ENCODE data around the gene JCHAIN. TPM values are rescaled to one million over a fixed set of nuclear protein-coding genes. Genes with fewer than 3 reads are reported as not detected.

JCHAIN gene
- total RNA-seq, 1 donor from 2014 or later, result not detected

DNA sequence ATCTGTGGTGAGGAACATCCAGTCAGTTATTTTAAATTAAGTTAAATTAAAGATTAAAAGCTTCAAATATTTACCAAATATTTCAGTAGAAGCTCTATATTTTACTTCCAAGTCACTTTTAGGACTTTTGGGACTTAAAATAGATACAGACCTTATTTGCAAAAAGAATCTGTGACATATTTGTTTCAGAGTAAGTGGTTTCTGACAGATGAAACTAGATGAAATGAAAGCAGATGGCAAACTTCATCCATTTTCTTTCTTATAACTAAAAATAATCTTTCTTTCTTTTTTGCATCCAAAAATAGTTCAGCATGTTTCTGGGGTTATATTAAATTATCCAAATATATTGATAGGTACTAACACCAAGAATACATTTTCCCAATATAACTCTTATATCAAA, 15.4 kb upstream of the JCHAIN start:
- Mint-ChIP-seq H3K4me3 (no peak overlapping the region), H3K27ac (no peak overlapping the region), H3K4me1 (no peaks in the 10 kb centered on the region), H3K27me3 (ENCODE audit: insufficient read depth, low read depth) (no peaks in the 10 kb centered on the region), H3K36me3 (no peaks in the 10 kb centered on the region), H3K9me3 (no peaks in the 10 kb centered on the region)
- no peak overlapping the region for H3K4me2 ChIP-seq
- TF ChIP-seq EZH2 (IDR thresholded peaks at IDR 0.05), result no peak
- no peak for TF ChIP-seq EZH2phosphoT487 (IDR thresholded peaks at IDR 0.05)
- no peak for TF ChIP-seq CTCF (IDR thresholded peaks at IDR 0.05)
- no peak overlapping the region for H2AFZ ChIP-seq (replicated peaks)
- H3K4me3 ChIP-seq, result no peak overlapping the region
- DNase-seq (ENCODE audit: low spot score), result no peak
- no peaks in the 10 kb centered on the region for H3K36me3 ChIP-seq
- no peak overlapping the region for H3K9ac ChIP-seq
- no peaks in the 10 kb centered on the region for H3K4me1 ChIP-seq
- peaks cover 5% of the 10 kb centered on the region for H3K27me3 ChIP-seq
- H3K27ac ChIP-seq, result no peak overlapping the region
- no peaks in the 10 kb centered on the region for H4K20me1 ChIP-seq (ENCODE audit: low read depth)
- no peaks in the 10 kb centered on the region for H3K9me3 ChIP-seq (ENCODE audit: low read depth)
- no peaks in the 10 kb centered on the region for H3K79me2 ChIP-seq (ENCODE audit: low read depth)
- H3F3A ChIP-seq (ENCODE audit: low read depth), result no peaks in the 10 kb centered on the region

GRCh38 chr4:70680934-70681333, 14.6 kb upstream of the JCHAIN start:
- no peaks in the 10 kb centered on the region for H3F3A ChIP-seq (ENCODE audit: low read depth)
- TF ChIP-seq EZH2phosphoT487 (IDR thresholded peaks at IDR 0.05) (no peak), CTCF (IDR thresholded peaks at IDR 0.05) (no peak), EZH2 (IDR thresholded peaks at IDR 0.05) (no peak)

DNA sequence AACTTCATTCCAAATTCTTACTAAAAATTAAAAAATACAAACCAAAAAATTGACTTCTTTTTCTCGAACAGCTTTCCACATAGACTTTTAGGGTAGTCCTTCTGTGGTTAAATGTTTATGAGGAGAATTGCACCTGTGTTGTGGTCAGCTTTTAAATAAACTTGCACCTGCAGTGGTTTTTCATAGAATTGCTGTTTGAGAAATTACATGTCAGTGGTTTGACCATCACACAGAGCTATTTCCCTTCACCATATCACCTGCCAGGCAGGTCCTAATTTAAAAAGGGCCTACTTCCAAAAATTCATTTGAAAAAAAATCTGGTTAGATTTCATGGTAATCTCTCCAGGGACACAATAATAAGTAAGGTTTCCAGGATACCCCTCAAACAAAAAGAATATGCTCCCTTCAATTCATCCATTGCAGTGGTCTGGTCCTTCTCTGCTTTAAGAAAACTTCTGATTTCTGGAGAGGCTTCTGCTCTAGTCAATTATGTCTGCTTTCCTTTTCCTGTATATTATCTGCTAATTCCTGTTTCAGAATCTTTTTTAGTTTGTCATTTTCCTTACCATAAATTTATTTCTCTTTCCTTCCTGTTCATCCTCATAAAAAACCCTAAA, 12.2 kb upstream of the JCHAIN start:
- Mint-ChIP-seq H3K36me3 (no peaks in the 10 kb centered on the region), H3K4me1 (no peaks in the 10 kb centered on the region), H3K4me3 (no peak overlapping the region), H3K27ac (no peak overlapping the region), H3K27me3 (ENCODE audit: insufficient read depth, low read depth) (no peaks in the 10 kb centered on the region), H3K9me3 (no peaks in the 10 kb centered on the region)
- no peak overlapping the region for H3K4me2 ChIP-seq
- no peaks in the 10 kb centered on the region for H4K20me1 ChIP-seq (ENCODE audit: low read depth)
- H2AFZ ChIP-seq (replicated peaks), result no peak overlapping the region
- no peaks in the 10 kb centered on the region for H3K27me3 ChIP-seq
- no peaks in the 10 kb centered on the region for H3K4me1 ChIP-seq
- no peaks in the 10 kb centered on the region for H3K79me2 ChIP-seq (ENCODE audit: low read depth)
- H3K9me3 ChIP-seq (ENCODE audit: low read depth), result no peaks in the 10 kb centered on the region
- no peaks in the 10 kb centered on the region for H3F3A ChIP-seq (ENCODE audit: low read depth)
- no peaks in the 10 kb centered on the region for H3K36me3 ChIP-seq
- H3K9ac ChIP-seq, result no peak overlapping the region
- no peak for DNase-seq (ENCODE audit: low spot score)
- no peak overlapping the region for H3K4me3 ChIP-seq
- no peak for TF ChIP-seq CTCF (IDR thresholded peaks at IDR 0.05)
- no peak for TF ChIP-seq EZH2phosphoT487 (IDR thresholded peaks at IDR 0.05)
- no peak for TF ChIP-seq EZH2 (IDR thresholded peaks at IDR 0.05)
- H3K27ac ChIP-seq, result no peak overlapping the region

More at GRCh38 chr4:70680934-70681333, 14.6 kb upstream of the JCHAIN start:
- H3K27ac ChIP-seq, result no peak overlapping the region
- Mint-ChIP-seq H3K36me3 (no peaks in the 10 kb centered on the region), H3K27ac (no peak overlapping the region), H3K27me3 (ENCODE audit: insufficient read depth, low read depth) (no peaks in the 10 kb centered on the region), H3K4me1 (no peaks in the 10 kb centered on the region), H3K4me3 (no peak overlapping the region), H3K9me3 (no peaks in the 10 kb centered on the region)
- no peak overlapping the region for H2AFZ ChIP-seq (replicated peaks)
- no peaks in the 10 kb centered on the region for H3K36me3 ChIP-seq
- no peak overlapping the region for H3K9ac ChIP-seq
- H3K27me3 ChIP-seq, result peaks cover 5% of the 10 kb centered on the region
- no peak for DNase-seq (ENCODE audit: low spot score)
- H3K4me3 ChIP-seq, result no peak overlapping the region
- no peak overlapping the region for H3K4me2 ChIP-seq
- no peaks in the 10 kb centered on the region for H3K9me3 ChIP-seq (ENCODE audit: low read depth)
- no peaks in the 10 kb centered on the region for H4K20me1 ChIP-seq (ENCODE audit: low read depth)
- H3K79me2 ChIP-seq (ENCODE audit: low read depth), result no peaks in the 10 kb centered on the region
- H3K4me1 ChIP-seq, result no peaks in the 10 kb centered on the region

Measured in neural progenitor cell (in vitro differentiated cells).